ENCODE results near the gene SERPINB1. TPM values are rescaled to one million over a fixed set of nuclear protein-coding genes. Genes with fewer than 3 reads are reported as not detected.

Gene SERPINB1
- total RNA-seq, 1 experiment from 2014 or later = 73.2 TPM

DNA sequence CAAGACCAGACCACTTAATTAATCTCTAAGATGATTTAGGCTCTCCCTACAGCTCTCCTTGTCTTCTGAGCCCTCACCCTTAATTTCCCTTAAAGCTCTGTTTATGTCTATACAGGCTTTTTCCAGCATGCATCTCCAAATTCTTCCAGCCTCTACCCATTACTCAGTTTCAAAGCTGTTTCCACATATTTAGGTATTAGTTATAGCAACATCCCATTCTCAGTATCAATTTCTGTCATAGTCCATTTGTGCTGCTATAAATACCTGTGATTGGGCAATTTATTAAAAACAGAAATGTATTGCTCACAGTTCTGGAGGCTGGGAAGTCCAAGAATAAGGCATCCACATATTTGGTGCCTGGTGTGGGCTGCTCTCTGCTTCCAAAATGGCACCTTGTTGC, 2.3 kb upstream of the SERPINB1 start:
- no peak overlapping the region for H3K4me2 ChIP-seq (ENCODE audit: low read length)
- H3K36me3 ChIP-seq (ENCODE audit: control insufficient read depth in 1 of 2, insufficient read depth in 2 of 2, low read length in 2 of 2) = no peaks in the 10 kb centered on the region
- H3K4me1 ChIP-seq (ENCODE audit: control insufficient read depth in 1 of 2, insufficient read depth in 2 of 2, low read length in 2 of 2) = peaks cover 50 to 87% of the 10 kb centered on the region in 2 experiments
- H4K20me1 ChIP-seq (ENCODE audit: insufficient read depth) = no peaks in the 10 kb centered on the region
- no peak overlapping the region for H3K4me3 ChIP-seq (replicated peaks in 1 of 2; ENCODE audit: low read depth in 1 of 2, low read length in 2 of 2)
- H3K9me2 ChIP-seq (ENCODE audit: insufficient read depth) = no peaks in the 10 kb centered on the region
- DNase-seq (ENCODE audit: low read depth, low spot score) (no peak), ATAC-seq (no peak)
- TF ChIP-seq POLR2A (IDR thresholded peaks at IDR 0.05; ENCODE audit: borderline replicate concordance, extremely low read depth, insufficient read depth, insufficient read length) (no peak), EZH2 (IDR thresholded peaks at IDR 0.05) (no peak), ZNF274 (IDR thresholded peaks at IDR 0.05; ENCODE audit: low read depth, low read length) (no peak), SRF (IDR thresholded peaks at IDR 0.05; ENCODE audit: low read depth) (no peak)
- H3K27ac ChIP-seq (ENCODE audit: low read depth, low read length) = no peak overlapping the region
- peaks cover 10% of the 10 kb centered on the region; the same call in 1 of the 2 replicates for H3K79me2 ChIP-seq (ENCODE audit: insufficient read depth, low read length)
- H2AFZ ChIP-seq (ENCODE audit: low read depth, low read length, poor library complexity, severe bottlenecking) = no peak overlapping the region
- H3K9me3 ChIP-seq (ENCODE audit: control insufficient read depth in 1 of 2, insufficient read depth in 1 of 2, low read depth in 1 of 2, low read length in 2 of 2) = no peaks in the 10 kb centered on the region
- H3K9ac ChIP-seq (ENCODE audit: low read length) = no peak overlapping the region
- POLR2A ChIA-PET = no interaction called here
- RAD21 ChIA-PET (ENCODE audit: low non-redundant PET in 1 of 2, low total read pairs in 2 of 2, uncharacterized antibody in 2 of 2, unreplicated experiment in 2 of 2) = no interaction called here
- intact Hi-C loops (cut with micrococcal nuclease) = no loop called here
- CTCF ChIA-PET = no interaction called here
- no peaks in the 10 kb centered on the region for H3K27me3 ChIP-seq (ENCODE audit: insufficient read depth, low read length)
- BruUV-seq (replicated peaks) = no TSS peak

DNA sequence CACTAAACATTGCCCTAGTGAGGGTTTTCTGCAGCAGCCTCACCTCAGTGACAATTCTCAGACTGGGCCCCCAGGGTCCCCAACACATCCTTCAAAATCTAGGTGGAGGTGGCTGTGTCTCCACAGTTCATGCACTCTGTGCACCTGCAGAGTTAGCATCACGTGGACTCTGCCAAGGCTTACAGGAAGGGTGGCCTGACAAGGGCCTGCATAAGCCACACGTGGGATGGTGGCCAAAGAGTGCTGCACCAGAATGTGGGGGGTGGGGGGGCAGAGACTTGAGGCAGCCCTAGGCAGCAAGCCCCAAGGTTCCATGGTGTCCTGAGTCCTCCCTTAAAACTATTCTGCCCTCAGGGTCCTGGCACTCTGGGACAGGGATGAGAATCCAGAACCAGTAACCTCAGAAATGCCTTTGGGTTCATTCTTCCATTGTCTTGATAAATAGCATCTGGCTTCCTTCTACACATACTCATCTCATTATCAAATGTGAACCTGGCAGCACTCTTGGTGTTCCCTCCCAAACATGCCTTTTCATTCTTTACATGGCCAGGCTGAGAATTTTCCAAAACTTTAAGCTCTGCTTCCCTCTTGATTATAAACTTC, 1.6 kb upstream of the SERPINB1 start:
- H3K4me2 ChIP-seq (ENCODE audit: low read length) = no peak overlapping the region
- DNase-seq (ENCODE audit: low read depth, low spot score) (no peak), ATAC-seq (no peak)
- ChIA-PET CTCF (no interaction called here), RAD21 (ENCODE audit: low non-redundant PET in 1 of 2, low total read pairs in 2 of 2, uncharacterized antibody in 2 of 2, unreplicated experiment in 2 of 2) (no interaction called here), POLR2A (no interaction called here)
- H4K20me1 ChIP-seq (ENCODE audit: insufficient read depth) = no peaks in the 10 kb centered on the region
- no peak overlapping the region for H2AFZ ChIP-seq (ENCODE audit: low read depth, low read length, poor library complexity, severe bottlenecking)
- no peaks in the 10 kb centered on the region for H3K9me3 ChIP-seq (ENCODE audit: control insufficient read depth in 1 of 2, insufficient read depth in 1 of 2, low read depth in 1 of 2, low read length in 2 of 2)
- H3K27me3 ChIP-seq (ENCODE audit: insufficient read depth, low read length) = no peaks in the 10 kb centered on the region
- TF ChIP-seq SRF (IDR thresholded peaks at IDR 0.05; ENCODE audit: low read depth) (no peak), CTCF (IDR thresholded peaks at IDR 0.05 in 2 of 3, conservative IDR thresholded peaks at IDR 0.05 in 1 of 3; ENCODE audit: borderline replicate concordance in 1 of 3, insufficient read depth in 1 of 3, low read depth in 2 of 3, low read length in 2 of 3) (no peak), POLR2AphosphoS5 (IDR thresholded peaks at IDR 0.05; ENCODE audit: low read depth, low read length) (no peak), ZBTB33 (IDR thresholded peaks at IDR 0.05; ENCODE audit: extremely low read depth, insufficient replicate concordance, low read length) (no peak), ELF1 (IDR thresholded peaks at IDR 0.05; ENCODE audit: borderline replicate concordance, low read depth) (no peak)
- intact Hi-C loops (cut with micrococcal nuclease) = no loop called here
- peaks cover 51 to 87% of the 10 kb centered on the region in 2 experiments for H3K4me1 ChIP-seq (ENCODE audit: control insufficient read depth in 1 of 2, insufficient read depth in 2 of 2, low read length in 2 of 2)
- H3K9ac ChIP-seq (ENCODE audit: low read length) = no peak overlapping the region
- no TSS peak for BruUV-seq (replicated peaks)
- H3K9me2 ChIP-seq (ENCODE audit: insufficient read depth) = no peaks in the 10 kb centered on the region
- no peaks in the 10 kb centered on the region for H3K36me3 ChIP-seq (ENCODE audit: control insufficient read depth in 1 of 2, insufficient read depth in 2 of 2, low read length in 2 of 2)
- H3K27ac ChIP-seq (ENCODE audit: low read depth, low read length) = no peak overlapping the region
- H3K4me3 ChIP-seq (replicated peaks in 1 of 2; ENCODE audit: low read depth in 1 of 2, low read length in 2 of 2) = no peak overlapping the region
- H3K79me2 ChIP-seq (ENCODE audit: insufficient read depth, low read length) = peaks cover 10% of the 10 kb centered on the region; the same call in 1 of the 2 replicates
